Endothelial cell of umbilical vein (primary cell): Measurements from ENCODE around the gene BCL7C. TPM values are rescaled to one million over a fixed set of nuclear protein-coding genes. Genes with fewer than 3 reads are reported as not detected.

Experiments used
- BruUV-seq: library from RNA; stranded (reverse); fragments of 400-500 nt; replicated peaks from 2 replicates; lab custom pipeline; 2021; lab: Mats Ljungman, UMichigan
- CTCF ChIA-PET: fragments of 300-600, 350-600 bp; sonication (Branson Sonifier 250); formaldehyde crosslinking; loops from one replicate; lab custom pipeline; 2021; ENCODE audit warnings: antibody characterized with exemption, inconsistent platforms; lab: Charles Lee
- POLR2A ChIA-PET: fragments of 300-600, 350-600 bp; sonication (Branson Sonifier 250); formaldehyde crosslinking; loops from one replicate; lab custom pipeline; 2021; ENCODE audit warnings: antibody characterized with exemption, inconsistent platforms; lab: Charles Lee
- DNase-seq: peaks from one replicate; pipeline ENCODE4 v3.0.0-alpha.2; 2011; ENCODE audit warnings: low read depth, low spot score
- FAIRE-seq: peaks from 2 replicates; lab custom pipeline; 2011; peaks lifted over from hg19 to GRCh38; lab: Jason Lieb, UNC
- H2AFZ ChIP-seq: 2 replicates; pipeline ENCODE4 v1.6.0; 2012; ENCODE audit warnings: low read depth, low read length, control low read depth, inconsistent platforms
- H3K27ac ChIP-seq: 2 replicates; pipeline ENCODE4 v1.5.1; 2011; ENCODE audit warnings: low read depth, mild to moderate bottlenecking, control low read depth, low read length, moderate library complexity; ENCODE audit not compliant: insufficient read depth
- H3K27me3 ChIP-seq, 2 experiments: 2 replicates each; pipeline versions ENCODE4 v1.6.0 to v1.6.1; 2011; ENCODE audit warnings: low read length in 2 of 2, mixed read lengths in 1 of 2; ENCODE audit not compliant: control insufficient read depth in 2 of 2, insufficient read depth in 2 of 2
- H3K36me3 ChIP-seq, 2 experiments: 2 replicates in 1 of 2; 3 replicates in 1 of 2; pipeline ENCODE4 v1.5.1; 2011; ENCODE audit warnings: low read length in 2 of 2, mild to moderate bottlenecking in 1 of 2, moderate library complexity in 1 of 2; ENCODE audit not compliant: control insufficient read depth in 2 of 2, insufficient read depth in 2 of 2; ENCODE audit errors: extremely low read depth in 1 of 2
- H3K4me1 ChIP-seq: 3 replicates; pipeline ENCODE4 v1.5.1; 2011; ENCODE audit warnings: mild to moderate bottlenecking, low read length; ENCODE audit not compliant: control insufficient read depth, insufficient read depth; ENCODE audit errors: extremely low read depth
- H3K4me2 ChIP-seq: 2 replicates; pipeline ENCODE4 v1.6.1; 2011; ENCODE audit warnings: low read length, control low read depth, mixed read lengths; ENCODE audit not compliant: insufficient read depth
- H3K4me3 ChIP-seq, 3 experiments: fragments of 200-600 bp in 1 of 3; sonication (generic), shearing (Covaris generic) in 1 of 3; replicated peaks in 1 of 3; 2 replicates each; pipeline ENCODE4 v1.5.1; 2011 to 2016; ENCODE audit warnings: control low read depth in 3 of 3, low read length in 3 of 3, mild to moderate bottlenecking in 2 of 3, inconsistent platforms in 1 of 3, low read depth in 1 of 3, moderate library complexity in 1 of 3; ENCODE audit not compliant: insufficient read depth in 1 of 3
- H3K79me2 ChIP-seq: 2 replicates; pipeline ENCODE4 v1.6.0; 2012; ENCODE audit warnings: low read length, inconsistent platforms; ENCODE audit not compliant: control insufficient read depth, insufficient read depth
- H3K9ac ChIP-seq: replicated peaks from 2 replicates; pipeline ENCODE3; 2011; ENCODE audit warnings: low read length, control low read depth; ENCODE audit not compliant: insufficient read depth; ENCODE audit errors: extremely low read depth
- H3K9me1 ChIP-seq: replicated peaks from 3 replicates; pipeline ENCODE4 v1.6.0; 2011; ENCODE audit warnings: mild to moderate bottlenecking, low read length; ENCODE audit not compliant: control insufficient read depth, insufficient read depth; ENCODE audit errors: extremely low read depth
- H3K9me3 ChIP-seq: replicated peaks from 2 replicates; pipeline ENCODE4 v1.5.1; 2012; ENCODE audit warnings: low read length, inconsistent platforms; ENCODE audit not compliant: control insufficient read depth, insufficient read depth
- H4K20me1 ChIP-seq: replicated peaks from 2 replicates; pipeline ENCODE3; 2011; ENCODE audit warnings: mild to moderate bottlenecking, low read length; ENCODE audit not compliant: control insufficient read depth, insufficient read depth; ENCODE audit errors: extremely low read depth
- CTCF ChIP-seq, 2 donors: IDR thresholded peaks; 1 replicate in 1 of 2; 2 replicates in 1 of 2; pipeline ENCODE4 v1.5.1; 2011; ENCODE audit warnings: low read length in 2 of 2, mild to moderate bottlenecking in 2 of 2, moderate library complexity in 2 of 2, control low read depth in 1 of 2, inconsistent platforms in 1 of 2, low read depth in 1 of 2; ENCODE audit not compliant: insufficient read depth in 1 of 2; ENCODE audit errors: extremely low read depth in 1 of 2
- EZH2 ChIP-seq: IDR thresholded peaks from 2 replicates; pipeline ENCODE4 v1.6.1; 2012; ENCODE audit warnings: borderline replicate concordance, low read depth, mild to moderate bottlenecking, moderate library complexity, low read length, inconsistent platforms; ENCODE audit not compliant: severe bottlenecking
- FOS ChIP-seq: IDR thresholded peaks from 2 replicates; pipeline ENCODE4 v1.6.1; 2011; ENCODE audit warnings: mild to moderate bottlenecking, low read length, moderate library complexity, borderline replicate concordance; ENCODE audit not compliant: insufficient read depth
- GATA2 ChIP-seq: IDR thresholded peaks from 2 replicates; pipeline ENCODE4 v1.7.0; 2011; ENCODE audit warnings: low read depth, mild to moderate bottlenecking, moderate library complexity, mixed read lengths, low read length; ENCODE audit not compliant: insufficient read length, insufficient read depth
- JUN ChIP-seq: IDR thresholded peaks from 2 replicates; pipeline ENCODE4 v1.6.1; 2011; ENCODE audit warnings: borderline replicate concordance, low read depth; ENCODE audit not compliant: insufficient read length, insufficient read depth
- MAX ChIP-seq: IDR thresholded peaks from 2 replicates; pipeline ENCODE4 v1.6.1; 2011; ENCODE audit not compliant: insufficient read depth, insufficient read length
- MYC ChIP-seq: IDR thresholded peaks from one replicate; pipeline ENCODE4 v1.6.1; 2011; ENCODE audit warnings: mild to moderate bottlenecking, low read depth, low read length
- POLR2A ChIP-seq: IDR thresholded peaks from 2 replicates; pipeline ENCODE4 v1.6.1; 2012; ENCODE audit warnings: low read depth, mild to moderate bottlenecking, control low read depth, low read length
- POLR2AphosphoS5 ChIP-seq: IDR thresholded peaks from 2 replicates; pipeline ENCODE4 v1.6.1; 2012; ENCODE audit warnings: low read depth, mild to moderate bottlenecking, control low read depth, low read length, moderate library complexity; ENCODE audit not compliant: insufficient read depth
- dilution Hi-C: fragments of 300-500 bp; cut with MboI; formaldehyde crosslinking; loops from one replicate; pipeline ENCODE4 v1.15.0; 2019; ENCODE audit warnings: low sequenced_read_pairs; ENCODE audit not compliant: extremely low pct_ligation_motif_present
- intact Hi-C: fragments of 100-400 bp; cut with micrococcal nuclease; formaldehyde crosslinking; loops from one replicate; pipeline ENCODE4 v1.10.0; 2022
- polyA plus RNA-seq, 4 experiments: library from polyadenylated mRNA; depleted of rRNA in 3 of 4; stranded (reverse) in 3 of 4; unstranded in 1 of 4; fragments of >200 nt; gene quantifications; 2 replicates each; pipeline versions ENCODE4 v1.2.1 to v1.2.3, GENCODE V29; 2011 to 2012; ENCODE audit warnings: missing spikeins in 1 of 4
- total RNA-seq: library from RNA; stranded (reverse); gene quantifications from 2 replicates; pipeline ENCODE4 v1.2.3, GENCODE V29; 2021

The BCL7C gene
- total and polyA plus RNA-seq, 2 donors (not counting 3 experiments of a cell fraction or from before 2014, with no cell fraction given) = 30.2 to 38.3 TPM

GRCh38 chr16:30887927-30888326, 6.0 kb downstream of the BCL7C start:
- intact Hi-C loops (no loop called here), dilution Hi-C loops (no loop called here)
- Histone ChIP-seq H3K4me2 (no peak overlapping the region), H4K20me1 (no peaks in the 10 kb centered on the region), H3K36me3 (peaks cover 2 to 13% of the 10 kb centered on the region in 2 experiments), H3K79me2 (peaks cover 3% of the 10 kb centered on the region), H3K4me1 (peaks cover 2% of the 10 kb centered on the region), H3K27me3 (no peaks in the 10 kb centered on the region), H3K9ac (no peak overlapping the region), H2AFZ (no peak overlapping the region), H3K27ac (no peak overlapping the region), H3K9me1 (no peaks in the 10 kb centered on the region), H3K9me3 (no peaks in the 10 kb centered on the region), H3K4me3 (no peak overlapping the region)
- TF ChIP-seq EZH2 (no peak), FOS (no peak)
- no peak for FAIRE-seq
- ChIA-PET CTCF (interaction anchor here (1.4 to 1.7 kb wide), 2 partner anchors 14 to 43 kb away, joined by 4 to 5 read pairs; no protein-coding TSS in a partner anchor), POLR2A (no interaction called here)
- no TSS peak for BruUV-seq
- DNase-seq = no peak

GRCh38 chr16:30886145-30886544, 7.7 kb downstream of the BCL7C start:
- BruUV-seq = no TSS peak
- Histone ChIP-seq H3K79me2 (no peaks in the 10 kb centered on the region), H3K4me1 (no peaks in the 10 kb centered on the region), H3K27ac (no peak overlapping the region), H2AFZ (no peak overlapping the region), H4K20me1 (no peaks in the 10 kb centered on the region), H3K36me3 (peaks cover 2 to 15% of the 10 kb centered on the region in 2 experiments), H3K9ac (no peak overlapping the region), H3K9me3 (no peaks in the 10 kb centered on the region), H3K4me2 (no peak overlapping the region), H3K9me1 (no peaks in the 10 kb centered on the region), H3K27me3 (no peaks in the 10 kb centered on the region), H3K4me3 (no peak overlapping the region)
- ChIA-PET POLR2A (no interaction called here), CTCF (interaction anchor here (1.9 kb wide), 1 partner anchor 41 kb away, joined by 4 read pairs; no protein-coding TSS in a partner anchor)
- dilution Hi-C loops = no loop called here
- intact Hi-C loops = no loop called here
- DNase-seq (no peak), FAIRE-seq (no peak)
- no peak for TF ChIP-seq GATA2
- no peak for TF ChIP-seq CTCF (IDR thresholded peaks at IDR 0.05; ENCODE audit: extremely low read depth in 1 of 2, insufficient read depth in 1 of 2, low read depth in 1 of 2, low read length in 2 of 2)
- no peak for TF ChIP-seq JUN
- TF ChIP-seq MAX = no peak
- TF ChIP-seq POLR2A = no peak
- TF ChIP-seq MYC = no peak
- TF ChIP-seq POLR2AphosphoS5 = no peak
- TF ChIP-seq EZH2 = no peak
- TF ChIP-seq FOS = no peak
